ENCODE results near the gene RPL19. TPM values are rescaled to one million over a fixed set of nuclear protein-coding genes. Genes with fewer than 3 reads are reported as not detected.
A peak's percentile ranks its signal among the peaks of the same experiment; 100 is the strongest.

RPL19 gene
- total and polyA plus RNA-seq, 4 donors, result 475 to 999 (median 749) TPM

- H3K4me3 ChIP-seq (ENCODE audit: low read depth in 1 of 3, low read length in 3 of 3), result no peak overlapping the region
- no peaks in the 10 kb centered on the region for H3K36me3 ChIP-seq (ENCODE audit: control insufficient read depth in 4 of 4, insufficient read depth in 3 of 4, low read depth in 1 of 4, low read length in 3 of 4)
- peaks cover 0 to 8% (median 6%) of the 10 kb centered on the region in 4 donors for H3K27me3 ChIP-seq (ENCODE audit: control insufficient read depth in 4 of 4, insufficient read depth in 4 of 4, low read length in 3 of 4)
- H3K9me3 ChIP-seq (ENCODE audit: control insufficient read depth in 4 of 4, low read length in 3 of 4), result no peaks in the 10 kb centered on the region
- H3K9ac ChIP-seq (ENCODE audit: low read depth in 1 of 2, low read length in 2 of 2), result no peak overlapping the region
- no peak overlapping the region for H3K27ac ChIP-seq (ENCODE audit: low read depth in 1 of 2, low read length in 2 of 2)
- 61% methylated on average over 10 of the region's 10 CpGs for WGBS
- TF ChIP-seq JUND (IDR thresholded peaks at IDR 0.05) (no peak), NR2F2 (IDR thresholded peaks at IDR 0.05) (no peak), RXRA (IDR thresholded peaks at IDR 0.05) (no peak), ZBTB33 (IDR thresholded peaks at IDR 0.05) (no peak), FOXA1 (IDR thresholded peaks at IDR 0.05) (no peak), GABPA (IDR thresholded peaks at IDR 0.05 in 1 of 2, conservative IDR thresholded peaks at IDR 0.05 in 1 of 2) (no peak), HNF4G (IDR thresholded peaks at IDR 0.05) (no peak), MAX (IDR thresholded peaks at IDR 0.05) (no peak)
- H3K4me1 ChIP-seq (ENCODE audit: control insufficient read depth in 4 of 4, insufficient read depth in 4 of 4, low read length in 3 of 4), result peaks cover 0 to 7% (median 3%) of the 10 kb centered on the region in 4 donors
- DNase-seq (ENCODE audit: low spot score), result no peak
Measured at GRCh38 chr17:39231091-39231561, 31.0 kb downstream of the RPL19 start.

GRCh38 chr17:39231591-39232551 lies 31.8 kb downstream of the RPL19 start:
- Histone ChIP-seq H3K4me1 (ENCODE audit: control insufficient read depth in 4 of 4, insufficient read depth in 4 of 4, low read length in 3 of 4) (peaks cover 0 to 7% (median 2%) of the 10 kb centered on the region in 4 donors), H3K4me3 (ENCODE audit: low read depth in 1 of 3, low read length in 3 of 3) (no peak overlapping the region), H3K27me3 (ENCODE audit: control insufficient read depth in 4 of 4, insufficient read depth in 4 of 4, low read length in 3 of 4) (peaks cover 0 to 6% (median 5%) of the 10 kb centered on the region in 4 donors), H3K36me3 (ENCODE audit: control insufficient read depth in 4 of 4, insufficient read depth in 3 of 4, low read depth in 1 of 4, low read length in 3 of 4) (no peaks in the 10 kb centered on the region), H3K27ac (ENCODE audit: low read depth in 1 of 2, low read length in 2 of 2) (no peak overlapping the region), H3K9me3 (ENCODE audit: control insufficient read depth in 4 of 4, low read length in 3 of 4) (no peaks in the 10 kb centered on the region), H3K9ac (ENCODE audit: low read depth in 1 of 2, low read length in 2 of 2) (no peak overlapping the region)
- peak; percentile 48 for DNase-seq (ENCODE audit: low spot score)
- WGBS, result 16% methylated on average over 22 of the region's 22 CpGs
- TF ChIP-seq GABPA (IDR thresholded peaks at IDR 0.05 in 1 of 2, conservative IDR thresholded peaks at IDR 0.05 in 1 of 2), result no peak
- peak; percentile 59 to 75 for TF ChIP-seq RAD21 (IDR thresholded peaks at IDR 0.05)
- TF ChIP-seq JUND (IDR thresholded peaks at IDR 0.05), result no peak
- TF ChIP-seq NR2F2 (IDR thresholded peaks at IDR 0.05), result no peak
- TF ChIP-seq CTCF (IDR thresholded peaks at IDR 0.05; ENCODE audit: low read depth, low read length, missing input control), result peak; percentile 46
- no peak for TF ChIP-seq ZBTB33 (IDR thresholded peaks at IDR 0.05)

Measured in liver (tissue), 9 donors.